HepG2 (cell line): ENCODE measurements around the gene COLQ. TPM values are rescaled to one million over a fixed set of nuclear protein-coding genes. Genes with fewer than 3 reads are reported as not detected.

ENCODE experiments used
- ATAC-seq: fragments of 200-7000 bp; cut with Tn5 transposase; 3 replicates; pipeline ENCODE4 v1.9.1; 2020; ENCODE audit warnings: mild to moderate bottlenecking, moderate library complexity
- BruUV-seq: library from RNA; stranded (reverse); fragments of 400-500 nt; replicated peaks from 2 replicates; lab custom pipeline; 2021; lab: Mats Ljungman, UMichigan
- CTCF ChIA-PET: fragments of 300-600 bp; formaldehyde crosslinking; extraction: SDS; loops from one replicate; lab custom pipeline; 2021; ENCODE audit warnings: low total read pairs, inconsistent platforms, low intra/inter-chr PET ratio; lab: Yijun Ruan, JAX
- POLR2A ChIA-PET: fragments of 350-600 bp; sonication (Branson Sonifier 250); formaldehyde crosslinking; loops from one replicate; lab custom pipeline; 2020; ENCODE audit warnings: antibody characterized with exemption, inconsistent platforms; lab: Yijun Ruan, JAX
- DNase-seq: peaks from one replicate; pipeline ENCODE4 v3.0.0-alpha.2; 2015; ENCODE audit warnings: low spot score
- FAIRE-seq: peaks from 3 replicates; lab custom pipeline; 2011; peaks lifted over from hg19 to GRCh38; lab: Jason Lieb, UNC
- H2AFZ ChIP-seq: one replicate; pipeline ENCODE4 v1.6.1; 2011; ENCODE audit warnings: low read length, inconsistent platforms
- H3K27ac ChIP-seq: fragments of 300-600 bp; 3 replicates; pipeline ENCODE4 v1.8.0; 2011; ENCODE audit warnings: mixed run types, mild to moderate bottlenecking, mixed read lengths, low read length, inconsistent platforms; ENCODE audit not compliant: insufficient read depth; ENCODE audit errors: extremely low read length
- H3K27me3 ChIP-seq, 2 experiments: fragments of 200-600 bp in 1 of 2; 2 replicates in 1 of 2; 3 replicates in 1 of 2; pipeline versions ENCODE4 v1.6.0 to v1.8.0; 2011; ENCODE audit warnings: low read length in 2 of 2, mild to moderate bottlenecking in 2 of 2, moderate library complexity in 2 of 2, inconsistent platforms in 1 of 2; ENCODE audit not compliant: insufficient read depth in 2 of 2, control insufficient read depth in 1 of 2
- H3K36me3 ChIP-seq, 2 experiments: fragments of 200-600 bp in 1 of 2; replicated peaks in 1 of 2; 2 replicates in 1 of 2; 3 replicates in 1 of 2; pipeline versions ENCODE4 v1.5.1 to v1.8.0; 2011; ENCODE audit warnings: low read length in 2 of 2, inconsistent platforms in 1 of 2; ENCODE audit not compliant: insufficient read depth in 2 of 2, control insufficient read depth in 1 of 2
- H3K4me1 ChIP-seq: 2 replicates; pipeline ENCODE4 v1.5.1; 2012; ENCODE audit warnings: low read length, inconsistent platforms; ENCODE audit not compliant: insufficient read depth
- H3K4me2 ChIP-seq: 2 replicates; pipeline ENCODE4 v1.6.0; 2011; ENCODE audit warnings: low read depth, low read length, inconsistent platforms
- H3K4me3 ChIP-seq, 3 experiments: fragments of 200-600 bp in 1 of 3; sonication (generic), shearing (Covaris generic) in 1 of 3; replicated peaks in 1 of 3; 2 replicates each; pipeline ENCODE4 v1.5.1; 2011 to 2016; ENCODE audit warnings: low read length in 3 of 3, inconsistent platforms in 2 of 3, low read depth in 2 of 3, mild to moderate bottlenecking in 2 of 3, control low read depth in 1 of 3, mixed read lengths in 1 of 3; ENCODE audit not compliant: insufficient read depth in 1 of 3
- H3K79me2 ChIP-seq: one replicate; pipeline ENCODE4 v1.6.1; 2011; ENCODE audit warnings: low read length, inconsistent platforms; ENCODE audit not compliant: insufficient read depth
- H3K9ac ChIP-seq: 2 replicates; pipeline ENCODE4 v1.6.0; 2011; ENCODE audit warnings: mild to moderate bottlenecking, low read depth, low read length, inconsistent platforms; ENCODE audit not compliant: insufficient read depth
- H3K9me3 ChIP-seq: 2 replicates; pipeline ENCODE4 v1.5.1; 2012; ENCODE audit warnings: mild to moderate bottlenecking, low read length
- H4K20me1 ChIP-seq: 2 replicates; pipeline ENCODE4 v1.6.0; 2011; ENCODE audit warnings: inconsistent platforms, mild to moderate bottlenecking, low read length, moderate library complexity; ENCODE audit not compliant: insufficient read depth
- ETV5 ChIP-seq: IDR thresholded peaks from 2 replicates; pipeline ENCODE4 v1.6.1; 2018; ENCODE audit warnings: missing biosample characterization, missing genetic modification reagents, inconsistent platforms, borderline replicate concordance
- FOXK1 ChIP-seq: sonication (generic); formaldehyde crosslinking; IDR thresholded peaks from 2 replicates; pipeline ENCODE4 v1.4.0; 2020; ENCODE audit warnings: low read depth, missing genetic modification reagents, borderline replicate concordance
- MAFK ChIP-seq, 2 experiments: IDR thresholded peaks in 1 of 2; conservative IDR thresholded peaks in 1 of 2; 2 replicates each; pipeline ENCODE4 v1.6.1; 2011; ENCODE audit warnings: improper control_type of control experiment in 2 of 2, low read length in 2 of 2
- MTF1 ChIP-seq: sonication (generic); formaldehyde crosslinking; IDR thresholded peaks from 2 replicates; pipeline ENCODE4 v1.5.0; 2020; ENCODE audit warnings: missing genetic modification reagents
- POLR2G ChIP-seq: fragments of 200-400 bp; formaldehyde crosslinking; IDR thresholded peaks from 2 replicates; pipeline ENCODE4 v1.6.1; 2018; ENCODE audit warnings: mild to moderate bottlenecking, low read depth, low read length, moderate library complexity
- RFX3 ChIP-seq: IDR thresholded peaks from 2 replicates; pipeline ENCODE4 v1.6.1; 2016; ENCODE audit warnings: missing biosample characterization, missing genetic modification reagents
- TGIF2 ChIP-seq: IDR thresholded peaks from 2 replicates; pipeline ENCODE4 v1.6.1; 2016; ENCODE audit warnings: control low read depth, missing compliant biosample characterization
- XRCC5 ChIP-seq: fragments of 200-400 bp; formaldehyde crosslinking; optimal IDR thresholded peaks from 2 replicates; pipeline ENCODE3; 2017; ENCODE audit warnings: mild to moderate bottlenecking, low read length
- ZNF367 ChIP-seq: sonication (generic); formaldehyde crosslinking; IDR thresholded peaks from 2 replicates; pipeline ENCODE4 v1.4.0; 2020; ENCODE audit warnings: missing genetic modification reagents, borderline replicate concordance
- ZNF547 ChIP-seq: sonication (generic); formaldehyde crosslinking; IDR thresholded peaks from 2 replicates; pipeline ENCODE4 v1.5.1; 2020; ENCODE audit warnings: mild to moderate bottlenecking, missing genetic modification reagents
- ZNF616 ChIP-seq: sonication (generic); formaldehyde crosslinking; IDR thresholded peaks from 2 replicates; pipeline ENCODE4 v1.5.0; 2020; ENCODE audit warnings: low read depth, mild to moderate bottlenecking, missing genetic modification reagents
- WGBS: methylation state at CpG from one replicate; pipeline ENCODE4 v1.1.6; 2017; ENCODE audit warnings: low lambda C conversion rate; 5-methylcytosine and 5-hydroxymethylcytosine counted together
- in situ Hi-C: cut with HindIII; loops from 2 replicates; pipeline ENCODE4 v1.10.0; 2017; ENCODE audit warnings: low pct_unique_long_range_greater_than_20kb; ENCODE audit not compliant: extremely low pct_ligation_motif_present
- intact Hi-C: fragments of 100-400 bp; cut with micrococcal nuclease; formaldehyde crosslinking; loops from one replicate; pipeline ENCODE4 v1.10.0; 2022; ENCODE audit not compliant: unreplicated experiment
- polyA plus RNA-seq, 8 experiments: library from polyadenylated mRNA; depleted of rRNA in 3 of 8; stranded (reverse) in 7 of 8; unstranded in 1 of 8; fragments of >200 nt; fragmentation: Illumina TruSeq in 4 of 8; extraction: Trizol in 4 of 8; gene quantifications; 2 replicates each; pipeline versions ENCODE4 v1.2.1 to v1.2.3, GENCODE V29; 2011 to 2016; ENCODE audit warnings: low read depth in 4 of 8, missing spikeins in 1 of 8, mixed read lengths in 1 of 8; ENCODE audit not compliant: insufficient read depth in 1 of 8
- total RNA-seq, 5 experiments: library from RNA; depleted of rRNA; stranded (reverse); fragments of >200 nt; fragmentation: Illumina TruSeq; extraction: Trizol; gene quantifications; 2 replicates each; pipeline ENCODE4 v1.2.3, GENCODE V29; 2016; ENCODE audit warnings: low read depth in 1 of 5
- TF ChIP-seq, protein P1 (sequence below): IDR thresholded peaks from 2 replicates; pipeline ENCODE4 v1.6.1; 2012; ENCODE audit warnings: low read length, improper control_type of control experiment
- TF ChIP-seq, protein P2 (sequence below): sonication (generic); formaldehyde crosslinking; conservative IDR thresholded peaks from 2 replicates; pipeline ENCODE4 v1.8.0; 2022; ENCODE audit warnings: mild to moderate bottlenecking, moderate library complexity, missing genetic modification reagents

COLQ gene
- total and polyA plus RNA-seq, 2 of the 13 experiments (the other 11 are each of a cell fraction or from before 2014, with no cell fraction given), result 0.31 to 0.46 TPM

GRCh38 chr3:15512166-15512565 lies 9.3 kb downstream of the COLQ start:
- no TSS peak for BruUV-seq
- CTCF ChIA-PET, result no interaction called here
- H3K4me2 ChIP-seq, result no peak overlapping the region
- H3K36me3 ChIP-seq, result no peaks in the 10 kb centered on the region
- H3K79me2 ChIP-seq, result no peaks in the 10 kb centered on the region
- intact Hi-C loops (no loop called here), in situ Hi-C loops (no loop called here)
- TF ChIP-seq ZNF616 (CRISPR knock-in tag), result no peak
- no peak for TF ChIP-seq ZNF367 (CRISPR knock-in tag)
- no peak for TF ChIP-seq TGIF2 (CRISPR knock-in tag)
- TF ChIP-seq ZNF547 (CRISPR knock-in tag), result no peak
- TF ChIP-seq ETV5, result no peak
- no peak for TF ChIP-seq MTF1
- no peak for TF ChIP-seq MAFK (conservative IDR thresholded peaks at IDR 0.05 in 1 of 2, IDR thresholded peaks at IDR 0.05 in 1 of 2; ENCODE audit: low read length in 2 of 2)
- TF ChIP-seq RFX3 (CRISPR knock-in tag), result no peak
- TF ChIP-seq, protein P1, sequence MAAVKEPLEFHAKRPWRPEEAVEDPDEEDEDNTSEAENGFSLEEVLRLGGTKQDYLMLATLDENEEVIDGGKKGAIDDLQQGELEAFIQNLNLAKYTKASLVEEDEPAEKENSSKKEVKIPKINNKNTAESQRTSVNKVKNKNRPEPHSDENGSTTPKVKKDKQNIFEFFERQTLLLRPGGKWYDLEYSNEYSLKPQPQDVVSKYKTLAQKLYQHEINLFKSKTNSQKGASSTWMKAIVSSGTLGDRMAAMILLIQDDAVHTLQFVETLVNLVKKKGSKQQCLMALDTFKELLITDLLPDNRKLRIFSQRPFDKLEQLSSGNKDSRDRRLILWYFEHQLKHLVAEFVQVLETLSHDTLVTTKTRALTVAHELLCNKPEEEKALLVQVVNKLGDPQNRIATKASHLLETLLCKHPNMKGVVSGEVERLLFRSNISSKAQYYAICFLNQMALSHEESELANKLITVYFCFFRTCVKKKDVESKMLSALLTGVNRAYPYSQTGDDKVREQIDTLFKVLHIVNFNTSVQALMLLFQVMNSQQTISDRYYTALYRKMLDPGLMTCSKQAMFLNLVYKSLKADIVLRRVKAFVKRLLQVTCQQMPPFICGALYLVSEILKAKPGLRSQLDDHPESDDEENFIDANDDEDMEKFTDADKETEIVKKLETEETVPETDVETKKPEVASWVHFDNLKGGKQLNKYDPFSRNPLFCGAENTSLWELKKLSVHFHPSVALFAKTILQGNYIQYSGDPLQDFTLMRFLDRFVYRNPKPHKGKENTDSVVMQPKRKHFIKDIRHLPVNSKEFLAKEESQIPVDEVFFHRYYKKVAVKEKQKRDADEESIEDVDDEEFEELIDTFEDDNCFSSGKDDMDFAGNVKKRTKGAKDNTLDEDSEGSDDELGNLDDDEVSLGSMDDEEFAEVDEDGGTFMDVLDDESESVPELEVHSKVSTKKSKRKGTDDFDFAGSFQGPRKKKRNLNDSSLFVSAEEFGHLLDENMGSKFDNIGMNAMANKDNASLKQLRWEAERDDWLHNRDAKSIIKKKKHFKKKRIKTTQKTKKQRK, result no peak
- TF ChIP-seq XRCC5, result no peak
- TF ChIP-seq, protein P2, sequence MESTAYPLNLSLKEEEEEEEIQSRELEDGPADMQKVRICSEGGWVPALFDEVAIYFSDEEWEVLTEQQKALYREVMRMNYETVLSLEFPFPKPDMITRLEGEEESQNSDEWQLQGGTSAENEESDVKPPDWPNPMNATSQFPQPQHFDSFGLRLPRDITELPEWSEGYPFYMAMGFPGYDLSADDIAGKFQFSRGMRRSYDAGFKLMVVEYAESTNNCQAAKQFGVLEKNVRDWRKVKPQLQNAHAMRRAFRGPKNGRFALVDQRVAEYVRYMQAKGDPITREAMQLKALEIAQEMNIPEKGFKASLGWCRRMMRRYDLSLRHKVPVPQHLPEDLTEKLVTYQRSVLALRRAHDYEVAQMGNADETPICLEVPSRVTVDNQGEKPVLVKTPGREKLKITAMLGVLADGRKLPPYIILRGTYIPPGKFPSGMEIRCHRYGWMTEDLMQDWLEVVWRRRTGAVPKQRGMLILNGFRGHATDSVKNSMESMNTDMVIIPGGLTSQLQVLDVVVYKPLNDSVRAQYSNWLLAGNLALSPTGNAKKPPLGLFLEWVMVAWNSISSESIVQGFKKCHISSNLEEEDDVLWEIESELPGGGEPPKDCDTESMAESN (CRISPR knock-in tag), result no peak
- no peak for TF ChIP-seq FOXK1
- TF ChIP-seq POLR2G, result no peak
- H2AFZ ChIP-seq, result no peak overlapping the region
- POLR2A ChIA-PET, result no interaction called here
- no peaks in the 10 kb centered on the region for H3K9me3 ChIP-seq
- no peak overlapping the region for H3K9ac ChIP-seq
- H3K4me3 ChIP-seq, result no peak overlapping the region
- 76% methylated on average over 10 of the region's 10 CpGs for WGBS
- H4K20me1 ChIP-seq, result no peaks in the 10 kb centered on the region
- no peaks in the 10 kb centered on the region for H3K4me1 ChIP-seq
- no peak for DNase-seq
- FAIRE-seq, result no peak
- no peak for ATAC-seq
- H3K27ac ChIP-seq, result no peak overlapping the region
- peaks cover 0 to 10% of the 10 kb centered on the region in 2 experiments; a peak in 1 of 5 replicates for H3K27me3 ChIP-seq
